ENCODE measurements around the gene DHRS1. TPM values are rescaled to one million over a fixed set of nuclear protein-coding genes. Genes with fewer than 3 reads are reported as not detected.

The DHRS1 gene
- polyA plus RNA-seq, 1 donor (not counting 4 experiments of a cell fraction or from before 2014, with no cell fraction given) = 65.1 TPM

DNA sequence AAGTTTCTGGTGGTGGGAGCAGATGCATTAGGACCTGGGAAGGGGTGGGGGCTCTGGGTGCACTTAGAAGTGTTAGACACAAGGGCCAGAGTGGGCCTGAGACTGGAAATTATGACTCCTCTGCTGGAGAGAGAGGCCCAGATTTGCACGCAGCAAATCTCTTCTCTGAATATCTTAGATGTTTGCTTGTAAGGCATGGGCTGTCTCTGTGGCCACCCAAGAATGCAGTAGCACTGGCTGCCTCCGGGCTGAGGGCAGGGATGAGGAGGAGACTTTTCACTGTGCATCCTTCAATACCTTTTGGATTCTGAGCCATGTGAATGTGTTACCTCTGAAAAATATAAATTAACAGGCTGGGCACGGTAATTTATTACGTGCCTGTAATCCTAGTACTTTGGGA is 14.2 kb downstream of the DHRS1 start:
- Histone ChIP-seq H3K9ac (ENCODE audit: control insufficient read depth, extremely low read depth, insufficient read depth, low read length) (no peak overlapping the region), H3K79me2 (ENCODE audit: control insufficient read depth, insufficient read depth, low read length) (no peaks in the 10 kb centered on the region), H3K36me3 (ENCODE audit: control insufficient read depth in 2 of 2, extremely low read depth in 1 of 2, insufficient read depth in 2 of 2, low read length in 2 of 2) (peaks cover 8 to 11% of the 10 kb centered on the region in 2 experiments), H3K27me3 (ENCODE audit: control insufficient read depth, extremely low read depth, insufficient read depth, low read length) (no peaks in the 10 kb centered on the region), H3K4me1 (ENCODE audit: control insufficient read depth, extremely low read depth, insufficient read depth, low read length) (peaks cover 11% of the 10 kb centered on the region), H4K20me1 (ENCODE audit: control insufficient read depth, extremely low read depth, insufficient read depth, low read length) (no peaks in the 10 kb centered on the region), H2AFZ (ENCODE audit: control insufficient read depth, low read length) (no peak overlapping the region), H3K9me1 (ENCODE audit: control insufficient read depth, extremely low read depth, insufficient read depth, low read length) (no peaks in the 10 kb centered on the region), H3K4me2 (ENCODE audit: control insufficient read depth, extremely low read depth, insufficient read depth, low read depth, low read length) (no peak overlapping the region), H3K27ac (ENCODE audit: control insufficient read depth, insufficient read depth, low read length) (no peak overlapping the region), H3K9me3 (ENCODE audit: control insufficient read depth, low read depth, low read length) (no peaks in the 10 kb centered on the region), H3K4me3 (ENCODE audit: control insufficient read depth in 2 of 3, extremely low read depth in 1 of 3, insufficient read depth in 2 of 3, low read depth in 1 of 3, low read length in 3 of 3) (no peak overlapping the region)
- DNase-seq (ENCODE audit: low read depth, low spot score) (no peak), FAIRE-seq (no peak)
- TF ChIP-seq EZH2 (IDR thresholded peaks at IDR 0.05; ENCODE audit: low read length) = no peak
- TF ChIP-seq, protein P1, sequence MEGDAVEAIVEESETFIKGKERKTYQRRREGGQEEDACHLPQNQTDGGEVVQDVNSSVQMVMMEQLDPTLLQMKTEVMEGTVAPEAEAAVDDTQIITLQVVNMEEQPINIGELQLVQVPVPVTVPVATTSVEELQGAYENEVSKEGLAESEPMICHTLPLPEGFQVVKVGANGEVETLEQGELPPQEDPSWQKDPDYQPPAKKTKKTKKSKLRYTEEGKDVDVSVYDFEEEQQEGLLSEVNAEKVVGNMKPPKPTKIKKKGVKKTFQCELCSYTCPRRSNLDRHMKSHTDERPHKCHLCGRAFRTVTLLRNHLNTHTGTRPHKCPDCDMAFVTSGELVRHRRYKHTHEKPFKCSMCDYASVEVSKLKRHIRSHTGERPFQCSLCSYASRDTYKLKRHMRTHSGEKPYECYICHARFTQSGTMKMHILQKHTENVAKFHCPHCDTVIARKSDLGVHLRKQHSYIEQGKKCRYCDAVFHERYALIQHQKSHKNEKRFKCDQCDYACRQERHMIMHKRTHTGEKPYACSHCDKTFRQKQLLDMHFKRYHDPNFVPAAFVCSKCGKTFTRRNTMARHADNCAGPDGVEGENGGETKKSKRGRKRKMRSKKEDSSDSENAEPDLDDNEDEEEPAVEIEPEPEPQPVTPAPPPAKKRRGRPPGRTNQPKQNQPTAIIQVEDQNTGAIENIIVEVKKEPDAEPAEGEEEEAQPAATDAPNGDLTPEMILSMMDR (optimal IDR thresholded peaks at IDR 0.05 in 1 of 3, IDR thresholded peaks at IDR 0.05 in 1 of 3, conservative IDR thresholded peaks at IDR 0.05 in 1 of 3; ENCODE audit: extremely low read depth in 1 of 3, insufficient read depth in 2 of 3, low read length in 3 of 3) = no peak
- dilution Hi-C loops (cut with MboI; ENCODE audit: extremely low pct_ligation_motif_present, low sequenced_read_pairs) = no loop called here

DNA sequence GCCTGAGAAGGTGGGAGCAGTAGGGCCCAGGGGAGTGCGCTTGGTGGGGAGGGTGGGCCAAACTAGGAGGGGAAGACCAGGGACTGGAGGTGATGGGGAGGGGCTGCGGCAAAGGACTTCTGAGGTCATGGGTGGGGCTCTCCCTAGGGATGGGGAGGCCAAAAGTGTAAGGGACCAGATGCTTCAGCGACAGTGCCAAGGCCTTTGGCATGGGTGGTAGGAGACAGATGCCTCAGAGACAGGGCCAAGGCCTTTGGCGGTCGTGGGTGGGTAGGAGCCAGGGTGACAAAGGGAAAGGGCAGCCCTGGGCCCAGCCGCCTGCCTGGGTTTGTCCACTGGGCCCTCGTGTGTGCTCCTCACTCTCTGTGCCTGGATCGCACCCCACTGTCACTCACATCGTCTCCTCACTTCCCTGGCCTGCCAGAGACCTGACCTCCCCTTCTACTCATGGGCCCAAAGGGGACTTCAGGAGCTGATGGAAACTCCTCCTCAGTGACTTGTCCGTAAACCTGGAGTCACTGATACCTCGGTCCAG is 15.0 kb downstream of the DHRS1 start:
- Histone ChIP-seq H4K20me1 (ENCODE audit: control insufficient read depth, extremely low read depth, insufficient read depth, low read length) (no peaks in the 10 kb centered on the region), H3K4me3 (ENCODE audit: control insufficient read depth in 2 of 3, extremely low read depth in 1 of 3, insufficient read depth in 2 of 3, low read depth in 1 of 3, low read length in 3 of 3) (no peak overlapping the region), H3K79me2 (ENCODE audit: control insufficient read depth, insufficient read depth, low read length) (no peaks in the 10 kb centered on the region), H3K4me1 (ENCODE audit: control insufficient read depth, extremely low read depth, insufficient read depth, low read length) (peaks cover 14% of the 10 kb centered on the region), H3K9me1 (ENCODE audit: control insufficient read depth, extremely low read depth, insufficient read depth, low read length) (no peaks in the 10 kb centered on the region), H2AFZ (ENCODE audit: control insufficient read depth, low read length) (no peak overlapping the region), H3K9me3 (ENCODE audit: control insufficient read depth, low read depth, low read length) (no peaks in the 10 kb centered on the region), H3K4me2 (ENCODE audit: control insufficient read depth, extremely low read depth, insufficient read depth, low read depth, low read length) (no peak overlapping the region), H3K9ac (ENCODE audit: control insufficient read depth, extremely low read depth, insufficient read depth, low read length) (no peak overlapping the region), H3K36me3 (ENCODE audit: control insufficient read depth in 2 of 2, extremely low read depth in 1 of 2, insufficient read depth in 2 of 2, low read length in 2 of 2) (peaks cover 2 to 4% of the 10 kb centered on the region in 2 experiments), H3K27me3 (ENCODE audit: control insufficient read depth, extremely low read depth, insufficient read depth, low read length) (no peaks in the 10 kb centered on the region), H3K27ac (ENCODE audit: control insufficient read depth, insufficient read depth, low read length) (no peak overlapping the region)
- dilution Hi-C loops (cut with MboI; ENCODE audit: extremely low pct_ligation_motif_present, low sequenced_read_pairs) = no loop called here
- FAIRE-seq = no peak
- DNase-seq (ENCODE audit: low read depth, low spot score) = no peak
- TF ChIP-seq, protein P1 (optimal IDR thresholded peaks at IDR 0.05 in 1 of 3, IDR thresholded peaks at IDR 0.05 in 1 of 3, conservative IDR thresholded peaks at IDR 0.05 in 1 of 3; ENCODE audit: extremely low read depth in 1 of 3, insufficient read depth in 2 of 3, low read length in 3 of 3) = no peak
- no peak for TF ChIP-seq EZH2 (IDR thresholded peaks at IDR 0.05; ENCODE audit: low read length)

All from keratinocyte (primary cell).